Upper lobe of left lung (tissue), 4 donors: ENCODE data around the gene CSNK2B.

ENCODE experiments used
- CTCF ChIP-seq, 6 experiments: fragments of 450-650 bp in 4 of 6; fragments of 200-600 bp in 2 of 6; sonication (generic) in 2 of 6; IDR thresholded peaks; one replicate each; pipeline ENCODE4 v1.5.1; 2016 to 2019; ENCODE audit warnings: antibody characterized with exemption in 6 of 6
- EP300 ChIP-seq, 4 donors: sonication (generic); formaldehyde crosslinking; IDR thresholded peaks; one replicate each; pipeline ENCODE4 v1.5.1; 2017; ENCODE audit warnings: antibody characterized with exemption in 4 of 4, control low read depth in 2 of 4
- POLR2A ChIP-seq, 4 donors: fragments of 450-650 bp; IDR thresholded peaks; one replicate each; pipeline ENCODE4 v1.5.1; 2016 to 2017; ENCODE audit warnings: antibody characterized with exemption in 4 of 4, mild to moderate bottlenecking in 2 of 4

DNA sequence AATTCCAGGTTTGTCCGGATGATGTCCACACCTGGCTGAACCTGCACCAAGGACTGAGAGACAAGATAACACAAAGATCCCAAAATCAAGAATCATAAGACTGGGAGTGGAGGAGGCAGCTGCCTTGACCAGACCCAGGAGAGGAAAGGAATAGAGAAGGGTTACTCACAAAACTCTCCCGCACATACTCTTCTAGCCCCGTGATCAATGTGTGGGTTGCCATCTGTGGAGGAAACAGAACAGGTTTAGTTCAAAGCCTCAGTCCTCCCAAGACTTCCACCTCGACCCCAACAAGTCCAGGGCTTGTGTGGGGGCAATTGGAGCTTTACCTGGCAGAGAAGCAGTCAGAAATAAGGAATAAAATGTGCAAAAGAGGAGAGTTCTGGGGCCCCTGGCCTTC is 24.5 kb upstream of the CSNK2B start:
- no peak for TF ChIP-seq CTCF (IDR thresholded peaks at IDR 0.05)
- no peak for TF ChIP-seq EP300 (IDR thresholded peaks at IDR 0.05)
- no peak for TF ChIP-seq POLR2A (IDR thresholded peaks at IDR 0.05)
